SU-DHL-6 (cell line): Measurements from ENCODE around the gene DOHH.

ENCODE experiments used
- H2AFZ ChIP-seq: fragments of 200-600 bp; sonication (generic); 2 replicates; pipeline ENCODE4 v1.6.1; 2014; ENCODE audit warnings: low read depth, mild to moderate bottlenecking, moderate library complexity, mixed read lengths, antibody characterized with exemption, low read length; ENCODE audit not compliant: severe bottlenecking
- H3F3A ChIP-seq: fragments of 200-600 bp; shearing (Covaris generic); 2 replicates; pipeline ENCODE4 v1.6.0; 2016; ENCODE audit warnings: antibody characterized with exemption, mild to moderate bottlenecking; ENCODE audit not compliant: insufficient read depth
- H3K27ac ChIP-seq: fragments of 200-600 bp; sonication (generic); 2 replicates; pipeline ENCODE4 v1.5.1; 2016; ENCODE audit warnings: low read depth, mild to moderate bottlenecking, low read length, moderate library complexity, mixed read lengths
- H3K27me3 ChIP-seq: fragments of 200-600 bp; sonication (generic), shearing (Covaris generic); 2 replicates; pipeline ENCODE4 v1.6.0; 2014; ENCODE audit warnings: mild to moderate bottlenecking, low read length
- H3K36me3 ChIP-seq: fragments of 200-600 bp; sonication (generic); 2 replicates; pipeline ENCODE4 v1.6.1; 2014; ENCODE audit warnings: mild to moderate bottlenecking, low read length, mixed read lengths
- H3K4me2 ChIP-seq: fragments of 300-600, 200-600 bp; shearing (Covaris generic), sonication (generic); 2 replicates; pipeline ENCODE4 v1.6.0; 2014; ENCODE audit warnings: low read length, low read depth, mild to moderate bottlenecking; ENCODE audit not compliant: poor library complexity, severe bottlenecking
- H3K4me3 ChIP-seq: fragments of 200-600 bp; sonication (generic); 2 replicates; pipeline ENCODE4 v1.5.1; 2014; ENCODE audit warnings: antibody characterized with exemption, low read length, mild to moderate bottlenecking, mixed read lengths; ENCODE audit not compliant: insufficient read depth, poor library complexity, severe bottlenecking
- H3K79me2 ChIP-seq: fragments of 200-600 bp; sonication (generic); 2 replicates; pipeline ENCODE4 v1.6.1; 2014; ENCODE audit warnings: mild to moderate bottlenecking, low read length, moderate library complexity; ENCODE audit not compliant: insufficient read depth
- H3K9ac ChIP-seq: fragments of 200-600 bp; sonication (generic); 2 replicates; pipeline ENCODE4 v1.7.0; 2014; ENCODE audit warnings: mild to moderate bottlenecking, low read length
- H3K9me2 ChIP-seq: fragments of 200-600 bp; sonication (generic); replicated peaks from 2 replicates; pipeline ENCODE4 v1.6.1; 2014; ENCODE audit warnings: low read length; ENCODE audit not compliant: insufficient read depth
- H3K9me3 ChIP-seq: fragments of 200-600 bp; sonication (generic); 2 replicates; pipeline ENCODE4 v1.6.1; 2014; ENCODE audit warnings: low read length, mixed read lengths; ENCODE audit not compliant: insufficient read depth
- H4K20me1 ChIP-seq: fragments of 200-600 bp; sonication (generic); 2 replicates; pipeline ENCODE4 v1.6.1; 2014; ENCODE audit warnings: low read depth, mild to moderate bottlenecking, antibody characterized with exemption, low read length, moderate library complexity, mixed read lengths
- CTCF ChIP-seq: fragments of 200-600 bp; sonication (generic); IDR thresholded peaks from one replicate; pipeline ENCODE4 v1.5.1; 2017; ENCODE audit warnings: antibody characterized with exemption, mild to moderate bottlenecking, low read length, moderate library complexity; ENCODE audit not compliant: insufficient read depth, poor library complexity, severe bottlenecking
- EZH2phosphoT487 ChIP-seq: fragments of 200-600 bp; sonication (generic), shearing (Covaris generic); conservative IDR thresholded peaks from 2 replicates; pipeline ENCODE4 v1.6.1; 2018; ENCODE audit warnings: mild to moderate bottlenecking, antibody characterized with exemption, low read length, moderate library complexity, mixed read lengths

Gene DOHH

GRCh38 chr19:3535235-3535535, 34.7 kb upstream of the DOHH start:
- H3K36me3 ChIP-seq, result no peaks in the 10 kb centered on the region
- no peak overlapping the region for H3K9ac ChIP-seq
- no peaks in the 10 kb centered on the region for H3F3A ChIP-seq
- no peak for TF ChIP-seq EZH2phosphoT487
- no peak for TF ChIP-seq CTCF
- H3K27ac ChIP-seq, result no peak overlapping the region
- no peak overlapping the region for H3K4me2 ChIP-seq
- H3K9me3 ChIP-seq, result no peaks in the 10 kb centered on the region
- no peak overlapping the region for H2AFZ ChIP-seq
- no peaks in the 10 kb centered on the region for H3K27me3 ChIP-seq
- no peak overlapping the region for H3K4me3 ChIP-seq
- H3K79me2 ChIP-seq, result no peaks in the 10 kb centered on the region
- no peaks in the 10 kb centered on the region for H3K9me2 ChIP-seq
- H4K20me1 ChIP-seq, result no peaks in the 10 kb centered on the region

GRCh38 chr19:3534375-3535234, 34.1 kb upstream of the DOHH start:
- no peaks in the 10 kb centered on the region for H3K9me3 ChIP-seq
- no peaks in the 10 kb centered on the region for H3K9me2 ChIP-seq
- H4K20me1 ChIP-seq, result no peaks in the 10 kb centered on the region
- H3K27me3 ChIP-seq, result no peaks in the 10 kb centered on the region
- H3K27ac ChIP-seq, result no peak overlapping the region
- no peaks in the 10 kb centered on the region for H3F3A ChIP-seq
- H2AFZ ChIP-seq, result no peak overlapping the region
- H3K4me2 ChIP-seq, result no peak overlapping the region
- TF ChIP-seq EZH2phosphoT487 (no peak), CTCF (no peak)
- H3K79me2 ChIP-seq, result no peaks in the 10 kb centered on the region
- H3K4me3 ChIP-seq, result no peak overlapping the region
- no peaks in the 10 kb centered on the region for H3K36me3 ChIP-seq
- no peak overlapping the region for H3K9ac ChIP-seq

- Histone ChIP-seq H3K9me2 (no peaks in the 10 kb centered on the region), H3K9ac (no peak overlapping the region), H3K4me3 (no peak overlapping the region), H2AFZ (no peak overlapping the region), H3K36me3 (no peaks in the 10 kb centered on the region), H3F3A (no peaks in the 10 kb centered on the region), H3K9me3 (no peaks in the 10 kb centered on the region), H3K79me2 (no peaks in the 10 kb centered on the region), H3K4me2 (no peak overlapping the region), H3K27me3 (no peaks in the 10 kb centered on the region), H4K20me1 (no peaks in the 10 kb centered on the region), H3K27ac (no peak overlapping the region)
- TF ChIP-seq EZH2phosphoT487, result no peak
- no peak for TF ChIP-seq CTCF
Measured at GRCh38 chr19:3533563-3534216, 33.2 kb upstream of the DOHH start.
